GM12878 (cell line): ENCODE measurements around the gene RIMS1.

Experiments
- CHD2 ChIP-seq: IDR thresholded peaks from 2 replicates; pipeline ENCODE4 v1.6.1; 2011; ENCODE audit warnings: low read depth, low read length, improper control_type of control experiment, borderline replicate concordance
- E2F8 ChIP-seq: fragments of 450-650 bp; IDR thresholded peaks from 2 replicates; pipeline ENCODE4 v1.6.1; 2018; ENCODE audit warnings: mild to moderate bottlenecking, low read depth, moderate library complexity; ENCODE audit not compliant: partially characterized antibody
- EP300 ChIP-seq, 2 experiments: fragments of 150-350 bp in 1 of 2; IDR thresholded peaks; 2 replicates each; pipeline ENCODE4 v1.6.1; 2011 to 2012; ENCODE audit warnings: low read depth in 2 of 2, low read length in 2 of 2, borderline replicate concordance in 1 of 2, improper control_type of control experiment in 1 of 2, inconsistent platforms in 1 of 2; ENCODE audit not compliant: control insufficient read depth in 1 of 2
- EZH2 ChIP-seq: IDR thresholded peaks from 2 replicates; pipeline ENCODE4 v1.6.1; 2012; ENCODE audit warnings: low read depth, mild to moderate bottlenecking, control low read depth, inconsistent platforms, low read length, borderline replicate concordance; ENCODE audit not compliant: control insufficient read depth
- IKZF1 ChIP-seq: fragments of 450-650 bp; conservative IDR thresholded peaks from 2 replicates; pipeline ENCODE4 v1.6.1; 2017; ENCODE audit warnings: antibody characterized with exemption, mild to moderate bottlenecking
- KDM1A ChIP-seq: fragments of 200-600 bp; sonication (generic); IDR thresholded peaks from 2 replicates; pipeline ENCODE4 v1.6.1; 2016; ENCODE audit warnings: borderline replicate concordance
- KLF5 ChIP-seq: fragments of 450-650 bp; IDR thresholded peaks from 2 replicates; pipeline ENCODE4 v1.6.1; 2014; ENCODE audit warnings: mild to moderate bottlenecking; ENCODE audit not compliant: partially characterized antibody
- SREBF2 ChIP-seq: IDR thresholded peaks from 2 replicates; pipeline ENCODE4 v1.6.1; 2012; ENCODE audit warnings: mild to moderate bottlenecking, low read length
- TCF7 ChIP-seq: IDR thresholded peaks from 2 replicates; pipeline ENCODE4 v1.6.1; 2014; ENCODE audit warnings: antibody characterized with exemption, borderline replicate concordance
- TF ChIP-seq, protein P1 (sequence below), 3 experiments: IDR thresholded peaks in 2 of 3; conservative IDR thresholded peaks in 1 of 3; 2 replicates each; pipeline ENCODE4 v1.5.1; 2011; ENCODE audit warnings: low read depth in 3 of 3, low read length in 3 of 3, mild to moderate bottlenecking in 3 of 3, control low read depth in 2 of 3, moderate library complexity in 2 of 3, inconsistent platforms in 1 of 3, mixed read lengths in 1 of 3; ENCODE audit not compliant: control insufficient read depth in 2 of 3, insufficient read depth in 1 of 3; ENCODE audit errors: extremely low read depth in 1 of 3
- TF ChIP-seq, protein P2 (sequence below): IDR thresholded peaks from 2 replicates; pipeline ENCODE4 v1.6.1; 2012; ENCODE audit warnings: low read length, inconsistent platforms

- no peak for TF ChIP-seq CHD2
- TF ChIP-seq, protein P1, sequence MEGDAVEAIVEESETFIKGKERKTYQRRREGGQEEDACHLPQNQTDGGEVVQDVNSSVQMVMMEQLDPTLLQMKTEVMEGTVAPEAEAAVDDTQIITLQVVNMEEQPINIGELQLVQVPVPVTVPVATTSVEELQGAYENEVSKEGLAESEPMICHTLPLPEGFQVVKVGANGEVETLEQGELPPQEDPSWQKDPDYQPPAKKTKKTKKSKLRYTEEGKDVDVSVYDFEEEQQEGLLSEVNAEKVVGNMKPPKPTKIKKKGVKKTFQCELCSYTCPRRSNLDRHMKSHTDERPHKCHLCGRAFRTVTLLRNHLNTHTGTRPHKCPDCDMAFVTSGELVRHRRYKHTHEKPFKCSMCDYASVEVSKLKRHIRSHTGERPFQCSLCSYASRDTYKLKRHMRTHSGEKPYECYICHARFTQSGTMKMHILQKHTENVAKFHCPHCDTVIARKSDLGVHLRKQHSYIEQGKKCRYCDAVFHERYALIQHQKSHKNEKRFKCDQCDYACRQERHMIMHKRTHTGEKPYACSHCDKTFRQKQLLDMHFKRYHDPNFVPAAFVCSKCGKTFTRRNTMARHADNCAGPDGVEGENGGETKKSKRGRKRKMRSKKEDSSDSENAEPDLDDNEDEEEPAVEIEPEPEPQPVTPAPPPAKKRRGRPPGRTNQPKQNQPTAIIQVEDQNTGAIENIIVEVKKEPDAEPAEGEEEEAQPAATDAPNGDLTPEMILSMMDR (IDR thresholded peaks at IDR 0.05 in 2 of 3, conservative IDR thresholded peaks at IDR 0.05 in 1 of 3; ENCODE audit: control insufficient read depth in 2 of 3, extremely low read depth in 1 of 3, insufficient read depth in 1 of 3, low read depth in 3 of 3, low read length in 3 of 3) = no peak
- TF ChIP-seq EP300 (IDR thresholded peaks at IDR 0.05; ENCODE audit: borderline replicate concordance in 1 of 2, control insufficient read depth in 1 of 2, low read depth in 2 of 2, low read length in 2 of 2) = no peak
- no peak for TF ChIP-seq E2F8
- no peak for TF ChIP-seq SREBF2
- TF ChIP-seq, protein P2, sequence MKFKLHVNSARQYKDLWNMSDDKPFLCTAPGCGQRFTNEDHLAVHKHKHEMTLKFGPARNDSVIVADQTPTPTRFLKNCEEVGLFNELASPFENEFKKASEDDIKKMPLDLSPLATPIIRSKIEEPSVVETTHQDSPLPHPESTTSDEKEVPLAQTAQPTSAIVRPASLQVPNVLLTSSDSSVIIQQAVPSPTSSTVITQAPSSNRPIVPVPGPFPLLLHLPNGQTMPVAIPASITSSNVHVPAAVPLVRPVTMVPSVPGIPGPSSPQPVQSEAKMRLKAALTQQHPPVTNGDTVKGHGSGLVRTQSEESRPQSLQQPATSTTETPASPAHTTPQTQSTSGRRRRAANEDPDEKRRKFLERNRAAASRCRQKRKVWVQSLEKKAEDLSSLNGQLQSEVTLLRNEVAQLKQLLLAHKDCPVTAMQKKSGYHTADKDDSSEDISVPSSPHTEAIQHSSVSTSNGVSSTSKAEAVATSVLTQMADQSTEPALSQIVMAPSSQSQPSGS = no peak
- TF ChIP-seq KDM1A = no peak
- no peak for TF ChIP-seq KLF5
- no peak for TF ChIP-seq EZH2
- TF ChIP-seq TCF7 = no peak
- no peak for TF ChIP-seq IKZF1
Observed at GRCh38 chr6:72418495-72418894, 532.1 kb downstream of the RIMS1 start.
